Pancreas (tissue), 10 donors: ENCODE data around the gene BACH2. TPM values are rescaled to one million over a fixed set of nuclear protein-coding genes. Genes with fewer than 3 reads are reported as not detected.

ENCODE experiments used
- ATAC-seq, 4 donors: fragments of 200-7000 bp; cut with Tn5 transposase; one replicate each; pipeline versions ENCODE4 v1.8.0 to v1.9.1; 2020; ENCODE audit warnings: mild to moderate bottlenecking in 4 of 4, moderate library complexity in 4 of 4
- DNase-seq, 6 donors: peaks; one replicate each; pipeline ENCODE4 v3.0.0-alpha.2; 2020
- FAIRE-seq: peaks from 2 replicates; lab custom pipeline; 2012; peaks lifted over from hg19 to GRCh38; lab: Jason Lieb, UNC
- H3K27ac ChIP-seq, 4 donors: fragments of 200-600 bp; sonication (generic); 1 replicate in 3 of 4; 2 replicates in 1 of 4; pipeline versions ENCODE4 v1.5.0 to v1.8.0; 2020
- H3K27me3 ChIP-seq, 4 donors: fragments of 200-600 bp; one replicate each; pipeline ENCODE4 v1.8.0; 2021
- H3K36me3 ChIP-seq, 3 donors: fragments of 200-600 bp; sonication (generic) in 1 of 3; one replicate each; pipeline versions ENCODE4 v1.5.0 to v1.8.0; 2020 to 2021
- H3K4me1 ChIP-seq, 3 donors: fragments of 200-600 bp; one replicate each; pipeline ENCODE4 v1.8.0; 2021
- H3K4me3 ChIP-seq, 4 donors: fragments of 200-600 bp; sonication (generic) in 2 of 4; one replicate each; pipeline versions ENCODE4 v1.5.0 to v1.8.0; 2020 to 2021
- H3K9me3 ChIP-seq, 4 donors: fragments of 200-600 bp; one replicate each; pipeline ENCODE4 v1.8.0; 2021
- CTCF ChIP-seq, 4 donors: fragments of 200-600 bp; sonication (generic) in 3 of 4; IDR thresholded peaks; one replicate each; pipeline versions ENCODE4 v1.5.0 to v1.8.0; 2021; ENCODE audit warnings: antibody characterized with exemption in 4 of 4
- WGBS, 2 donors: extraction: QIAGEN DNeasy Blood & Tissue Kit; methylation state at CpG; one replicate each; pipeline ENCODE4 v1.1.7; 2013; 5-methylcytosine and 5-hydroxymethylcytosine counted together
- intact Hi-C, 3 donors: fragments of 100-400 bp; cut with DNase I; formaldehyde crosslinking; loops; one replicate each; pipeline versions ENCODE4 v1.11.1 to v1.14.2; 2022
- polyA plus RNA-seq, 2 donors: library from polyadenylated mRNA; stranded (reverse); fragments of 200-250 nt; gene quantifications; one replicate each; pipeline ENCODE4 v1.2.3, GENCODE V29; 2013
- total RNA-seq, 6 donors: library from RNA; stranded (reverse); fragmentation: NEBNext Ultra II Directional in 4 of 6; extraction: Animal tissue kit (Norgen Biotek cat#: 25700) in 4 of 6; gene quantifications; one replicate each; pipeline versions ENCODE4 v1.2.1 to v1.2.4, GENCODE V29; 2021 to 2023
- donor health status: healthy with polysubstance abuse.
- donor health status: DM: no; HTN: no; CAD: no; lungs with moderate emphysema.
- donor health status: DM: no; HTN: no; CAD: no.
- donor health status: control.
- donor health status: control.
- donor health status: Bipolar disorder and iron deficiency.
- donor health status: DM: yes; HTN: yes; CAD: no.
- donor health status: DM: no; HTN: no; CAD: no.
- donor health status: DM: no; HTN: no; CAD: no.
- donor health status: DM: yes; HTN: yes; CAD: no.

BACH2 gene
- total and polyA plus RNA-seq, 8 donors = 0.61 to 8.0 (median 4.9) TPM

GRCh38 chr6:90110971-90111370 lies 185.7 kb downstream of the BACH2 start:
- Histone ChIP-seq H3K27me3 (no peaks in the 10 kb centered on the region), H3K4me1 (no peaks in the 10 kb centered on the region), H3K36me3 (no peaks in the 10 kb centered on the region), H3K4me3 (no peak overlapping the region), H3K9me3 (no peaks in the 10 kb centered on the region), H3K27ac (no peak overlapping the region)
- DNase-seq (no peak), FAIRE-seq (no peak), ATAC-seq (no peak)
- WGBS, 2 donors = 91 to 94% methylated on average over 5 of the region's 5 CpGs
- intact Hi-C loops = no loop called here
- TF ChIP-seq CTCF (IDR thresholded peaks at IDR 0.05) = no peak

- DNase-seq (no peak), ATAC-seq (no peak), FAIRE-seq (no peak)
- no peak overlapping the region for H3K27ac ChIP-seq
- H3K9me3 ChIP-seq = no peaks in the 10 kb centered on the region
- 63 to 73% methylated on average over 4 of the region's 4 CpGs for WGBS, 2 donors
- H3K36me3 ChIP-seq = no peaks in the 10 kb centered on the region
- intact Hi-C loops = no loop called here
- H3K4me3 ChIP-seq = no peak overlapping the region
- H3K27me3 ChIP-seq = no peaks in the 10 kb centered on the region
- H3K4me1 ChIP-seq = no peaks in the 10 kb centered on the region
- TF ChIP-seq CTCF (IDR thresholded peaks at IDR 0.05) = no peak
Observed at GRCh38 chr6:90109141-90109540, 187.5 kb downstream of the BACH2 start.

DNA sequence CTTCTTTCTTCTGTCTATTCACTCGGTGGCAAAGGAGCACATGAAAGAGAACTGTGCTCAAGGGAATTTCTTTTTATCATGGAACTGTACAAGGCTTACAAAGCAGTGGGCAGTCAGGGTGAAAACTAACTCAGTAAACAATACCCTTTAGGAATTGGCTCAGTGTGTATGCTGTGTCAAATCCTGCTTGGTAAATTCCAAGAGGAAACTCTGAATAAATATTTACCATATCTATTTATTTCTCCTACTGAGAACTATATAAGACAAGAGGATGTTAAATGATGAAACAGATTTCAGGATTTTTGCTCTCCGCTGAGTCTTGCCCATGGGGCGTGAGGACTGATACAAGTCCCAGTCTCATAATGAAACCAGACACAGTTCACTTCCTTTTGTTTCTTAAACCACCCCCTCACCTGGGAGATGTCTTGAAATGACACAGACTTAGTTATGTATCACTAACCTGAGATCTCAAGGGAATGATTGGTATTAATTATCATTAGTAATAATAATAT lies 188.8 kb downstream of the BACH2 start:
- H3K36me3 ChIP-seq = no peaks in the 10 kb centered on the region
- no peak for TF ChIP-seq CTCF (IDR thresholded peaks at IDR 0.05)
- WGBS, 2 donors = 68 to 71% methylated on average over 3 of the region's 3 CpGs
- no peaks in the 10 kb centered on the region for H3K27me3 ChIP-seq
- H3K4me3 ChIP-seq = no peak overlapping the region
- no peaks in the 10 kb centered on the region for H3K4me1 ChIP-seq
- H3K9me3 ChIP-seq = no peaks in the 10 kb centered on the region
- ATAC-seq (no peak), DNase-seq (no peak), FAIRE-seq (no peak)
- H3K27ac ChIP-seq = no peak overlapping the region
- intact Hi-C loops = no loop called here

- no peak for TF ChIP-seq CTCF (IDR thresholded peaks at IDR 0.05)
- no peak overlapping the region for H3K27ac ChIP-seq
- H3K4me1 ChIP-seq = no peaks in the 10 kb centered on the region
- no peak overlapping the region for H3K4me3 ChIP-seq
- no peak for DNase-seq
- no peaks in the 10 kb centered on the region for H3K9me3 ChIP-seq
- FAIRE-seq = no peak
- intact Hi-C loops = no loop called here
- no peaks in the 10 kb centered on the region for H3K27me3 ChIP-seq
- H3K36me3 ChIP-seq = no peaks in the 10 kb centered on the region
- ATAC-seq = no peak
- 76 to 85% methylated on average over 1 of the region's 1 CpG for WGBS, 2 donors
Observed at GRCh38 chr6:90107371-90107770, 189.3 kb downstream of the BACH2 start.

GRCh38 chr6:90106449-90106848 lies 190.2 kb downstream of the BACH2 start:
- ATAC-seq (no peak), FAIRE-seq (no peak), DNase-seq (no peak)
- intact Hi-C loops = no loop called here
- no peak for TF ChIP-seq CTCF (IDR thresholded peaks at IDR 0.05)
- Histone ChIP-seq H3K9me3 (no peaks in the 10 kb centered on the region), H3K4me1 (no peaks in the 10 kb centered on the region), H3K27ac (no peak overlapping the region), H3K4me3 (no peak overlapping the region), H3K36me3 (no peaks in the 10 kb centered on the region), H3K27me3 (no peaks in the 10 kb centered on the region)
- WGBS, 2 donors = 92 to 96% methylated on average over 3 of the region's 3 CpGs
